ENCODE data around the gene SP3. TPM values are rescaled to one million over a fixed set of nuclear protein-coding genes. Genes with fewer than 3 reads are reported as not detected.

Gene SP3
- total and polyA plus RNA-seq, 8 donors: 69.0 to 143 (median 122) TPM

DNA sequence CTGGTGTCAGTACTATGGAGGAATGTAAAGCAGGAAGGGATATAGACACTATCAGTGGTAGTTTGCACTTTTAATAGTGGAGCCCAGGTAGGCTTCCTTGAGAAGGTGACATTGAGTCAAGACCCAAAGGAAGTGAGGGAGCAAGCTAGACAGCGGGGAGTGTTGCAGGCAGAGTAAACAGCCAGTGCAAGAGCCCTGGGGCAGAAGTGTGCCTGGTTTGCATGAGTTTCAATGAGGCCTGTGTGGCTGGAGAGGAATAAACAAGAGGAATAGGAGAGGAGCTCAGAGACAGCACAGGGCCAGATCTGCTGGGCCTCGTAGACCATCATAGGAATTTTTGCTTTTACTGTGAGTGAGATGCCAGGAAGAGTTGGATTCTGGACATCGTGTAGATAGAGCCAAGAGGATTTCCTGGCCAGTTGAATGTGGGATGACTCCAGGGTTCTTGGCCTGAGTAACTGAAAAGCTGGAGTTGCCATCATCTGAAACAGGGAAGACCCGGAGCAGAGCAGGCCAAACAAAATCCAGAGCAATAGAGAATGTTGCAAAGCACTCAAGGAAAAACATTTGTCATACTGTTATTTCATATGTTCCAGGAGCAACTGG lies 102.5 kb downstream of the SP3 start:
- no peak overlapping the region for H3K27ac ChIP-seq
- TF ChIP-seq, protein P1, sequence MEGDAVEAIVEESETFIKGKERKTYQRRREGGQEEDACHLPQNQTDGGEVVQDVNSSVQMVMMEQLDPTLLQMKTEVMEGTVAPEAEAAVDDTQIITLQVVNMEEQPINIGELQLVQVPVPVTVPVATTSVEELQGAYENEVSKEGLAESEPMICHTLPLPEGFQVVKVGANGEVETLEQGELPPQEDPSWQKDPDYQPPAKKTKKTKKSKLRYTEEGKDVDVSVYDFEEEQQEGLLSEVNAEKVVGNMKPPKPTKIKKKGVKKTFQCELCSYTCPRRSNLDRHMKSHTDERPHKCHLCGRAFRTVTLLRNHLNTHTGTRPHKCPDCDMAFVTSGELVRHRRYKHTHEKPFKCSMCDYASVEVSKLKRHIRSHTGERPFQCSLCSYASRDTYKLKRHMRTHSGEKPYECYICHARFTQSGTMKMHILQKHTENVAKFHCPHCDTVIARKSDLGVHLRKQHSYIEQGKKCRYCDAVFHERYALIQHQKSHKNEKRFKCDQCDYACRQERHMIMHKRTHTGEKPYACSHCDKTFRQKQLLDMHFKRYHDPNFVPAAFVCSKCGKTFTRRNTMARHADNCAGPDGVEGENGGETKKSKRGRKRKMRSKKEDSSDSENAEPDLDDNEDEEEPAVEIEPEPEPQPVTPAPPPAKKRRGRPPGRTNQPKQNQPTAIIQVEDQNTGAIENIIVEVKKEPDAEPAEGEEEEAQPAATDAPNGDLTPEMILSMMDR (IDR thresholded peaks at IDR 0.05): no peak
- no peak overlapping the region for H3K4me3 ChIP-seq
- no peaks in the 10 kb centered on the region for H3K36me3 ChIP-seq
- H3K9me3 ChIP-seq: no peaks in the 10 kb centered on the region
- intact Hi-C loops (cut with DNase I): no loop called here
- peaks cover 0 to 4% of the 10 kb centered on the region in 2 donors for H3K4me1 ChIP-seq
- DNase-seq (peak in 1 of 4 donors; percentile 35), ATAC-seq (peak; percentile 29)
- H3K27me3 ChIP-seq: no peaks in the 10 kb centered on the region

DNA sequence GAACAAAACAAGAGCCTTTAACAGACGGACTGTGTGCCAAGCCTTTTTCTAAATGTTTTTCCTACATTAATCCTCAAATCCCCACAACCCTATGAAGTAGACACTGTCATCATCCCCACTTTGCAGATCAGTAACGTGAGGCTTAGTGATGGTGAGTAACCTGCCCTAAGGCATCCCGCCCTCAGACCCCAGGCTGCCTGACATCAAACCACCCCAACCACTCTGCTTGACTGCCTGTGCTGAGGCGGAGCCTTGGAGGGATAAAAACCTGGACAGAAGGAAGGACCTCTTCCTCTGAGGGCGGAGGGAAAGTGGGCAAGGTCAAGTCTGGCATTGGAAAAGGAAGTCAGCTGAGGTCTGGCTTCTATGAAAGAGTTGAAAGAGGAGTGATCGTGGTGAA lies 104.6 kb downstream of the SP3 start:
- DNase-seq (no peak), ATAC-seq (no peak)
- Histone ChIP-seq H3K4me3 (no peak overlapping the region), H3K4me1 (no peaks in the 10 kb centered on the region), H3K9me3 (no peaks in the 10 kb centered on the region), H3K27ac (no peak overlapping the region), H3K36me3 (no peaks in the 10 kb centered on the region), H3K27me3 (no peaks in the 10 kb centered on the region)
- TF ChIP-seq, protein P1 (IDR thresholded peaks at IDR 0.05): no peak
- intact Hi-C loops (cut with DNase I): no loop called here

DNA sequence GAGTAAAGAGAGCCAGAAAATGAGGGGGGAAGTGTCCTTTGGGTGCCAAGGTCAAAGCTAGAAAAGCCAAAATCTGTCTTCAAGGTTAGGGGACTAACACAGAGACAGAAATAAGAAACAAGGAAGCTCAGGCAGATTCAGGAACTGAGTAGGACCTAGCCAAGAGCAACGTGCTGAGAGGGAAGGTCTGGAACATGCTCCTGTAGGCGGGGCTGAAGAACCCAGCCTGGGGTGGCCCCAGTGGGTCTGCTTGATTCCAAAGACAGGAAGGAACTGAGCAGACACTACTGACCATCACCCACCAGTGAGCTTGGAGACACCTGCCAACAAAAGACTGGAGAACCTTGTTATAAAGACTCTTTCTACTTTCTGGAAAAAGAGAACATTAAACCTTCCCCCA lies 105.1 kb downstream of the SP3 start:
- Histone ChIP-seq H3K9me3 (no peaks in the 10 kb centered on the region), H3K4me3 (no peak overlapping the region), H3K27me3 (no peaks in the 10 kb centered on the region), H3K36me3 (no peaks in the 10 kb centered on the region), H3K4me1 (peaks cover 0 to 3% of the 10 kb centered on the region in 2 donors), H3K27ac (no peak overlapping the region)
- DNase-seq (no peak), ATAC-seq (no peak)
- TF ChIP-seq, protein P1 (IDR thresholded peaks at IDR 0.05): no peak
- intact Hi-C loops (cut with DNase I): no loop called here

DNA sequence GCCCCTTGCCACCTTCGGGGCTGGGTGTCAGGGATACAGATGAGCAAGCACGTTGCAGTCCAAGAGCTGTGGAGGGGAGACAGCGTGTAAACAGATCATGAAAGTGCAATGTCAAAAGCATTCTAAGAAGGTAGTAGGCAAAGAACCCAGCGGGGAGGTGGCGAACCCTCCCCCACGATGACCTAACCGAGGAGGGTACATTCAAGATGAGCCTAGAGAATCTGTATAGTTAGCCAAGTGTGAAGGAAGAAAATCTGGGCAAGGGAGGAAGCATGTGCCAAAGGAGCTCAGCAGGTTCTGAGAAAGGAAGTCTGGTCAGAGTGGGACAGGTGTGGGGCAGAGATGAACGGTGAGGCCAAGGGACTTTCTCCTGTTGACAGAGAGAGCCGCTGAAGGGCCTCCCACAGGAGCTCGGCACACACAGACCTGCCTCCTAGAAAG lies 106.9 kb downstream of the SP3 start:
- intact Hi-C loops (cut with DNase I): no loop called here
- Histone ChIP-seq H3K9me3 (no peaks in the 10 kb centered on the region), H3K4me3 (no peak overlapping the region), H3K27me3 (no peaks in the 10 kb centered on the region), H3K27ac (no peak overlapping the region), H3K4me1 (peaks cover 0 to 5% of the 10 kb centered on the region in 2 donors), H3K36me3 (no peaks in the 10 kb centered on the region)
- DNase-seq (no peak), ATAC-seq (no peak)
- TF ChIP-seq, protein P1 (IDR thresholded peaks at IDR 0.05): no peak

Measured in left lung (tissue), 10 donors.